Heart right ventricle (tissue), 16 donors: ENCODE measurements around the gene PVALEF. TPM values are rescaled to one million over a fixed set of nuclear protein-coding genes. Genes with fewer than 3 reads are reported as not detected.

Source experiments
- ATAC-seq, 8 donors: fragments of 200-7000 bp; cut with Tn5 transposase; one replicate each; pipeline ENCODE4 v1.9.1; 2020; ENCODE audit warnings: mild to moderate bottlenecking in 8 of 8, moderate library complexity in 8 of 8, moderate number of reproducible peaks in 1 of 8
- DNase-seq, 2 donors: peaks; one replicate each; pipeline ENCODE4 v3.0.0-alpha.2; 2020
- H3K27ac ChIP-seq, 10 donors: fragments of 200-600 bp; sonication (generic) in 2 of 10; one replicate each; pipeline versions ENCODE4 v1.5.0 to v1.8.0; 2020 to 2022; ENCODE audit warnings: mild to moderate bottlenecking in 3 of 10
- H3K27me3 ChIP-seq, 7 donors: fragments of 200-600 bp; one replicate each; pipeline ENCODE4 v1.8.0; 2021 to 2022; ENCODE audit warnings: mild to moderate bottlenecking in 2 of 7
- H3K36me3 ChIP-seq, 9 donors: fragments of 200-600 bp; sonication (generic) in 1 of 9; one replicate each; pipeline versions ENCODE4 v1.5.0 to v1.8.0; 2020 to 2022; ENCODE audit warnings: mild to moderate bottlenecking in 2 of 9
- H3K4me1 ChIP-seq, 9 donors: fragments of 200-600 bp; sonication (generic) in 1 of 9; one replicate each; pipeline versions ENCODE4 v1.5.0 to v1.8.0; 2020 to 2022; ENCODE audit warnings: mild to moderate bottlenecking in 4 of 9
- H3K4me3 ChIP-seq, 10 donors: fragments of 200-600 bp; sonication (generic) in 2 of 10; one replicate each; pipeline versions ENCODE4 v1.5.0 to v1.8.0; 2020 to 2022; ENCODE audit warnings: mild to moderate bottlenecking in 7 of 10, moderate library complexity in 2 of 10
- H3K9me3 ChIP-seq, 11 donors: fragments of 200-600 bp in 10 of 11; sonication (generic) in 2 of 11; one replicate each; pipeline versions ENCODE4 v1.5.0 to v1.8.0; 2013 to 2022; ENCODE audit warnings: mild to moderate bottlenecking in 2 of 11, control low read depth in 1 of 11, moderate library complexity in 1 of 11
- CTCF ChIP-seq, 9 donors: fragments of 200-600 bp; sonication (generic) in 2 of 9; IDR thresholded peaks; one replicate each; pipeline versions ENCODE4 v1.5.0 to v1.8.0; 2021 to 2022; ENCODE audit warnings: antibody characterized with exemption in 9 of 9, mild to moderate bottlenecking in 5 of 9, moderate library complexity in 1 of 9
- WGBS, 2 donors: extraction: QIAGEN DNeasy Blood & Tissue Kit; methylation state at CpG; one replicate each; pipeline ENCODE4 v1.1.7; 2013; ENCODE audit warnings: inconsistent platforms in 1 of 2; 5-methylcytosine and 5-hydroxymethylcytosine counted together
- intact Hi-C, 10 donors: fragments of 100-400 bp; cut with DNase I; formaldehyde crosslinking; loops; one replicate each; pipeline versions ENCODE4 v1.11.1 to v1.14.2; 2022
- polyA plus RNA-seq, 2 donors: library from polyadenylated mRNA; stranded (reverse); fragments of 200-250 nt; gene quantifications; one replicate each; pipeline ENCODE4 v1.2.3, GENCODE V29; 2013
- total RNA-seq, 10 donors: library from RNA; stranded (reverse); fragmentation: NEBNext Ultra II Directional in 3 of 10; extraction: Animal tissue kit (Norgen Biotek cat#: 25700) in 3 of 10; gene quantifications; one replicate each; pipeline versions ENCODE4 v1.2.1 to v1.2.4, GENCODE V29; 2021 to 2023
- donor health status: Arrhythmogenic right ventricular cardiomyopathy.
- donor health status: ischemic (EF 13 %, LVEDD 7.1; RV severe dilation, severe dysfunction).
- donor health status: healthy with polysubstance abuse.
- donor health status: DM: no; HTN: yes; CAD: no.
- donor health status: DM: no; HTN: no; CAD: no.
- donor health status: ischemic (EF 25% LVEDD 6.9; RV normal size, moderate dysfunction).
- donor health status: ischemic (EF 25% LVEDD 5.7; RV mildly dilated, moderate dysfunction).
- donor health status: healthy.
- donor health status: DM: yes; HTN: yes; CAD: no.
- donor health status: Ischemic cardiomyopathy.
- donor health status: ischemic (EF 35%, LVEDD 5.7; RV mildly dilated, moderate dysfunction).
- donor health status: nonischemic (EF 11% LVEDD 7.7; RV severe dilation, severe dysfunction).
- donor health status: DM: yes; HTN: yes; CAD: no.
- donor health status: PGD.
- donor health status: ischemic (EF 29% LVEDD 5.4; RV normal size, mild dysfunction).
- donor health status: nonischemic (EF 23%, LVEDD 6.1; RV moderate dilation, normal function).

The PVALEF gene
- total and polyA plus RNA-seq, 12 donors: not detected

- no peak for DNase-seq
- TF ChIP-seq CTCF (IDR thresholded peaks at IDR 0.05): no peak
- intact Hi-C loops: no loop called here
- 93 to 95% methylated on average over 18 of the region's 18 CpGs for WGBS, 2 donors
- no peak overlapping the region for H3K4me3 ChIP-seq
- no peaks in the 10 kb centered on the region for H3K9me3 ChIP-seq
- peaks cover 0 to 24% (median 11%) of the 10 kb centered on the region in 7 donors for H3K27me3 ChIP-seq
- ATAC-seq: no peak
- H3K4me1 ChIP-seq: peaks cover under 1 to 16% (median 10%) of the 10 kb centered on the region in 9 donors
- peaks cover 0 to 3% (median 0%) of the 10 kb centered on the region in 9 donors for H3K36me3 ChIP-seq
- H3K27ac ChIP-seq: no peak overlapping the region
These were observed 40.9 kb upstream of the PVALEF start for GRCh38 chr17:81124377-81124776.

GRCh38 chr17:81125573-81126081 is 39.7 kb upstream of the PVALEF start:
- Histone ChIP-seq H3K36me3 (peaks cover 0 to 3% (median 0%) of the 10 kb centered on the region in 9 donors), H3K9me3 (no peaks in the 10 kb centered on the region), H3K27ac (peak overlapping the region in 1 of 10 donors; percentile 4), H3K27me3 (peaks cover 0 to 16% (median 11%) of the 10 kb centered on the region in 7 donors), H3K4me3 (no peak overlapping the region), H3K4me1 (peaks cover 0 to 13% (median 7%) of the 10 kb centered on the region in 9 donors)
- peak in 6 of 8 donors; percentile 5 to 58 (median 52) for ATAC-seq
- TF ChIP-seq CTCF (IDR thresholded peaks at IDR 0.05): no peak
- no peak for DNase-seq
- 38 to 42% methylated on average over 14 of the region's 14 CpGs for WGBS, 2 donors
- intact Hi-C loops: no loop called here

GRCh38 chr17:81126281-81127132 is 38.8 kb upstream of the PVALEF start:
- no peak for TF ChIP-seq CTCF (IDR thresholded peaks at IDR 0.05)
- DNase-seq: no peak
- H3K27me3 ChIP-seq: peaks cover 0 to 16% (median 11%) of the 10 kb centered on the region in 7 donors
- H3K27ac ChIP-seq: peak overlapping the region in 1 of 10 donors; percentile 4
- 66 to 68% methylated on average over 33 to 34 of the region's 34 CpGs for WGBS, 2 donors
- intact Hi-C loops: no loop called here
- no peaks in the 10 kb centered on the region for H3K9me3 ChIP-seq
- no peak for ATAC-seq
- no peak overlapping the region for H3K4me3 ChIP-seq
- H3K36me3 ChIP-seq: peaks cover 0 to 3% (median 0%) of the 10 kb centered on the region in 9 donors
- H3K4me1 ChIP-seq: peaks cover 0 to 13% (median 7%) of the 10 kb centered on the region in 9 donors

- Histone ChIP-seq H3K27me3 (peaks cover 0 to 12% (median 6%) of the 10 kb centered on the region in 7 donors), H3K27ac (no peak overlapping the region), H3K9me3 (no peaks in the 10 kb centered on the region), H3K4me3 (no peak overlapping the region), H3K4me1 (peaks cover 0 to 13% (median 7%) of the 10 kb centered on the region in 9 donors), H3K36me3 (peaks cover 0 to 3% (median 0%) of the 10 kb centered on the region in 9 donors)
- no peak for TF ChIP-seq CTCF (IDR thresholded peaks at IDR 0.05)
- DNase-seq (no peak), ATAC-seq (no peak)
- intact Hi-C loops: no loop called here
- WGBS, 2 donors: 44 to 71% methylated on average over 5 of the region's 5 CpGs
These were observed 38.2 kb upstream of the PVALEF start for GRCh38 chr17:81127133-81127455.
